ENCODE data around the gene RNFT2. TPM values are rescaled to one million over a fixed set of nuclear protein-coding genes. Genes with fewer than 3 reads are reported as not detected.

Gene RNFT2
- polyA plus RNA-seq, 2 of the 4 experiments (the other 2 are of a cell fraction), result 2.6 to 7.2 TPM

- FAIRE-seq (no peak), ATAC-seq (no peak), DNase-seq (ENCODE audit: low read depth in 1 of 2, low spot score in 1 of 2) (no peak)
- CTCF ChIA-PET, result no interaction called here
- Histone ChIP-seq H3K9me3 (no peaks in the 10 kb centered on the region), H3K4me1 (peaks cover 10% of the 10 kb centered on the region; the same call in 2 of the 3 replicates), H3K4me3 (no peak overlapping the region), H3K4me2 (no peak overlapping the region), H3K27ac (no peak overlapping the region)
- TF ChIP-seq HOXB5 (CRISPR knock-in tag; IDR thresholded peaks at IDR 0.05) (no peak), CHD4 (IDR thresholded peaks at IDR 0.05; ENCODE audit: borderline replicate concordance) (no peak), CHD2 (IDR thresholded peaks at IDR 0.05; ENCODE audit: low read length, partially characterized antibody) (no peak), NPAS2 (CRISPR knock-in tag; IDR thresholded peaks at IDR 0.05; ENCODE audit: borderline replicate concordance) (no peak), BCL3 (IDR thresholded peaks at IDR 0.05) (no peak), HOXB13 (CRISPR knock-in tag; IDR thresholded peaks at IDR 0.05; ENCODE audit: low read depth) (no peak), HOXA7 (CRISPR knock-in tag; IDR thresholded peaks at IDR 0.05) (no peak), NFE2L2 (conservative IDR thresholded peaks at IDR 0.05; ENCODE audit: low read length) (no peak)
- WGBS (ENCODE audit: missing lambda C conversion rate), result 70% methylated on average over 2 of the region's 2 CpGs
- POLR2A ChIA-PET, result interaction anchor here (0.7 kb wide), 1 partner anchor 32 kb away, joined by 5 read pairs; no protein-coding TSS in a partner anchor
These were observed 147.4 kb downstream of the RNFT2 start for GRCh38 chr12:116885491-116885890.

GRCh38 chr12:116887244-116887643, 149.1 kb downstream of the RNFT2 start:
- Histone ChIP-seq H3K27ac (no peak overlapping the region), H3K4me3 (no peak overlapping the region), H3K9me3 (no peaks in the 10 kb centered on the region), H3K4me1 (peaks cover 3% of the 10 kb centered on the region; the same call in 1 of the 3 replicates), H3K4me2 (no peak overlapping the region)
- FAIRE-seq (no peak), DNase-seq (ENCODE audit: low read depth in 1 of 2, low spot score in 1 of 2) (no peak), ATAC-seq (no peak)
- TF ChIP-seq NPAS2 (CRISPR knock-in tag; IDR thresholded peaks at IDR 0.05; ENCODE audit: borderline replicate concordance) (no peak), RFX5 (IDR thresholded peaks at IDR 0.05) (no peak), ZSCAN20 (CRISPR knock-in tag; IDR thresholded peaks at IDR 0.05) (no peak)
- ChIA-PET CTCF (no interaction called here), POLR2A (no interaction called here)
- WGBS (ENCODE audit: missing lambda C conversion rate), result 12% methylated on average over 1 of the region's 1 CpG

GRCh38 chr12:116887897-116888296, 149.8 kb downstream of the RNFT2 start:
- no peak overlapping the region for H3K27ac ChIP-seq
- DNase-seq (ENCODE audit: low read depth in 1 of 2, low spot score in 1 of 2), result no peak
- CTCF ChIA-PET, result interaction anchor here (0.7 kb wide), 1 partner anchor 8 kb away, joined by 3 read pairs; no protein-coding TSS in a partner anchor
- 63% methylated on average over 6 of the region's 6 CpGs for WGBS (ENCODE audit: missing lambda C conversion rate)
- no peak for ATAC-seq
- FAIRE-seq, result no peak
- no peaks in the 10 kb centered on the region for H3K4me1 ChIP-seq
- POLR2A ChIA-PET, result no interaction called here
- H3K9me3 ChIP-seq, result no peaks in the 10 kb centered on the region
- H3K4me2 ChIP-seq, result no peak overlapping the region
- H3K4me3 ChIP-seq, result no peak overlapping the region
- TF ChIP-seq RARB (CRISPR knock-in tag; IDR thresholded peaks at IDR 0.05) (no peak), FOSB (CRISPR knock-in tag; IDR thresholded peaks at IDR 0.05) (no peak), CBX8 (IDR thresholded peaks at IDR 0.05) (no peak), ELK1 (IDR thresholded peaks at IDR 0.05; ENCODE audit: low read depth, low read length) (no peak), MAFK (IDR thresholded peaks at IDR 0.05; ENCODE audit: partially characterized antibody) (peak; percentile 49)

- CTCF ChIA-PET, result interaction anchor here (0.5 to 1.9 kb wide), 2 partner anchors 7 to 79 kb away, joined by 3 to 10 read pairs; no protein-coding TSS in a partner anchor
- no peak for FAIRE-seq
- no peak overlapping the region for H3K4me3 ChIP-seq
- no peak for DNase-seq (ENCODE audit: low read depth in 1 of 2, low spot score in 1 of 2)
- no peaks in the 10 kb centered on the region for H3K9me3 ChIP-seq
- ATAC-seq, result no peak
- H3K4me2 ChIP-seq, result no peak overlapping the region
- H3K27ac ChIP-seq, result no peak overlapping the region
- no peaks in the 10 kb centered on the region for H3K4me1 ChIP-seq
- 72% methylated on average over 2 of the region's 2 CpGs for WGBS (ENCODE audit: missing lambda C conversion rate)
- POLR2A ChIA-PET, result no interaction called here
- TF ChIP-seq USF2 (IDR thresholded peaks at IDR 0.05) (no peak), FOXS1 (CRISPR knock-in tag; IDR thresholded peaks at IDR 0.05) (no peak), EHF (CRISPR knock-in tag; IDR thresholded peaks at IDR 0.05) (no peak), NR3C1 (IDR thresholded peaks at IDR 0.05) (no peak), POLR2A (IDR thresholded peaks at IDR 0.05; ENCODE audit: low read length) (no peak), MAZ (IDR thresholded peaks at IDR 0.05; ENCODE audit: borderline replicate concordance, low read depth, low read length) (no peak), CHD2 (IDR thresholded peaks at IDR 0.05; ENCODE audit: low read length, partially characterized antibody) (no peak), GATA3 (IDR thresholded peaks at IDR 0.05; ENCODE audit: borderline replicate concordance) (no peak), JUN (IDR thresholded peaks at IDR 0.05) (no peak), FOSB (CRISPR knock-in tag; IDR thresholded peaks at IDR 0.05) (no peak), REST (IDR thresholded peaks at IDR 0.05) (no peak), CBX2 (IDR thresholded peaks at IDR 0.05; ENCODE audit: borderline replicate concordance, low read depth) (no peak), RNF2 (IDR thresholded peaks at IDR 0.05; ENCODE audit: borderline replicate concordance, low read depth) (no peak), ZFP36 (IDR thresholded peaks at IDR 0.05; ENCODE audit: borderline replicate concordance, partially characterized antibody) (no peak)
These were observed 152.2 kb downstream of the RNFT2 start for GRCh38 chr12:116890330-116890729.
